D721Med (cell line): ENCODE results near the gene ZNF44.

Experiments
- DNase-seq: peaks from one replicate; pipeline ENCODE4 v3.0.0; 2011; ENCODE audit warnings: low spot score; ENCODE audit not compliant: insufficient read length
- FAIRE-seq: peaks from 2 replicates; lab custom pipeline; 2011; peaks lifted over from hg19 to GRCh38; lab: Jason Lieb, UNC
- CTCF ChIP-seq: IDR thresholded peaks from 2 replicates; pipeline ENCODE4 v1.5.1; 2012; ENCODE audit warnings: mild to moderate bottlenecking, control low read depth; ENCODE audit not compliant: insufficient read depth; ENCODE audit errors: missing control alignments

Gene ZNF44

GRCh38 chr19:12294249-12295158 lies at the start of gene ZNF44:
ZNF44 (minus strand) TSS chr19:12294883; CDS start chr19:12294694, 189 bp downstream.
- no peak for FAIRE-seq
- TF ChIP-seq CTCF, result no peak
- peak; percentile 91 for DNase-seq

GRCh38 chr19:12333162-12334159 lies 38.8 kb upstream of the ZNF44 start, which contains the start of gene ZNF563:
ZNF563 (minus strand) TSS chr19:12333633; CDS start chr19:12333482, 151 bp downstream.
- no peak for TF ChIP-seq CTCF
- FAIRE-seq, result peak; percentile 92
- peak; percentile 92 for DNase-seq

GRCh38 chr19:12331211-12331941 lies 36.7 kb upstream of the ZNF44 start:
- FAIRE-seq (no peak), DNase-seq (no peak)
- no peak for TF ChIP-seq CTCF

GRCh38 chr19:12330340-12330739 lies 35.7 kb upstream of the ZNF44 start:
- FAIRE-seq, result no peak
- DNase-seq, result no peak
- TF ChIP-seq CTCF, result no peak

GRCh38 chr19:12325690-12326089 lies 31.0 kb upstream of the ZNF44 start:
- no peak for TF ChIP-seq CTCF
- FAIRE-seq, result peak; percentile 38
- DNase-seq, result no peak

- TF ChIP-seq CTCF, result no peak
- DNase-seq (no peak), FAIRE-seq (no peak)
Observed at GRCh38 chr19:12318782-12319413, 24.2 kb upstream of the ZNF44 start.
